Stimulated activated naive CD8-positive, alpha-beta T cell treated with anti-CD3 and anti-CD28 coated beads, Interleukin-15, Interleukin-2, amounts not matched to agents 100 ng/mL and 50 ng/mL, for 24 hours (primary cell): ENCODE measurements around the gene IGSF21.

Experiments
- H3K27ac Mint-ChIP-seq: one replicate; pipeline ENCODE4 v1.8.0; 2021; ENCODE audit warnings: mild to moderate bottlenecking, mixed read lengths
- H3K27me3 Mint-ChIP-seq: one replicate; pipeline ENCODE4 v1.8.0; 2021; ENCODE audit warnings: mixed read lengths
- H3K36me3 Mint-ChIP-seq: one replicate; pipeline ENCODE4 v1.8.0; 2021; ENCODE audit warnings: low read depth, mixed read lengths
- H3K4me1 Mint-ChIP-seq: one replicate; pipeline ENCODE4 v1.8.0; 2021; ENCODE audit warnings: low read depth, mixed read lengths
- H3K4me3 Mint-ChIP-seq: one replicate; pipeline ENCODE4 v1.8.0; 2021; ENCODE audit warnings: mild to moderate bottlenecking, mixed read lengths
- H3K9me3 Mint-ChIP-seq: one replicate; pipeline ENCODE4 v1.8.0; 2021; ENCODE audit warnings: mixed read lengths

The IGSF21 gene

DNA sequence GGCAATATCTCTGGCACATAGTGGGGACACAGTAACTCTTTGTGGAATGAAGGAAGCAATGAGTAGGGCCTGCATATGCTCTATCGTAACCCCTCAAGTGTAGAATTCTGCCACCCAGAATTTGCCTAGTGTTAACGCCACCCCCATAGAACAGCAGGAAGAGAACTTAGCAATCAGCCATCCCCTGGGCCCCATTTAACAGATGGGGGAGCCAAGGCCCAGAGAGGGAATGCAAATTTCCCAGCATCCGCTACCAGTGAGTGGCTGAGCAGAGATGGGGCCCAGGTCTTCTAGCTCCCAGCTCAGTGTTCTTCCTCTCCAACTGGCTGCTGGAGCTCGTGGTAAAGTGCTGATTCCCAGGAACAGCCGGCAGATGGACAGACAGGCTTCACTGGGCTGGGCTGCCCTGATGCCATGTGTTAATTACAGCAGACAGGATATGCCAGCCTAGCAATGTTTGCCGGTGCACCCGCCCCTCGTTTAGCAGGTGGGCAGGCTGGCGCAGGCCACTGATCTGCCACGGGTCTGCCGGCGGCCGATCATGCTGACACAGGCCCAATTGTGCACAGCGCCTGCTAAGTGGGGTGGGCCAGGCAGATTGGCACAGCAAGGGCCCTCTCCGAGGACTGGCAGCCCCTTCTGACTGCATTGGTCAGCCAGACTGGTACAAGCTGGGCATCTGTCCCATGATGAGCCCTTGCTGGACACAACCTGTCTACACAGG lies 171.9 kb downstream of the IGSF21 start:
- no peak overlapping the region for H3K4me3 Mint-ChIP-seq
- no peak overlapping the region for H3K27ac Mint-ChIP-seq
- peaks cover 27% of the 10 kb centered on the region for H3K27me3 Mint-ChIP-seq
- H3K9me3 Mint-ChIP-seq: no peaks in the 10 kb centered on the region
- H3K36me3 Mint-ChIP-seq: no peaks in the 10 kb centered on the region
- H3K4me1 Mint-ChIP-seq: no peaks in the 10 kb centered on the region

DNA sequence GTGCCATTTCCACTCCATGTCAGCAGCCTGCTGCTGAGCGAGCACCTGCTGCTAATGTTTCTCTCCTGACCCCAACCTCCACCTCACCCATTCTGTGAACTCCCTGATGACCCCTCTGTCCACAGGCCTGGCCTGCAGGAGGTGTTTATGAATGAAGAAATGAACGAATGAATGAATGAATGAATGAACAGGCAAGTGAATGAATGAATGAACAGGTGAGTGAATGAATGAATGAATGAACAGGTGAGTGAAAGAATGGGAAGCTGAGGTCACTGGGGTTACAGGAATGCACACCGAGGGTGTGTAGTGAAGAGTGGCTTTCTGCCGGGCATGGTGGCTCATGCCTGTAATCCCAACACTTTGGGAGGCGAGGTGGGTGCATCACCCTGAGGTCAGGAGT lies 173.4 kb downstream of the IGSF21 start:
- Mint-ChIP-seq H3K4me3 (no peak overlapping the region), H3K27ac (no peak overlapping the region), H3K36me3 (no peaks in the 10 kb centered on the region), H3K27me3 (peaks cover 29% of the 10 kb centered on the region), H3K4me1 (no peaks in the 10 kb centered on the region), H3K9me3 (no peaks in the 10 kb centered on the region)

DNA sequence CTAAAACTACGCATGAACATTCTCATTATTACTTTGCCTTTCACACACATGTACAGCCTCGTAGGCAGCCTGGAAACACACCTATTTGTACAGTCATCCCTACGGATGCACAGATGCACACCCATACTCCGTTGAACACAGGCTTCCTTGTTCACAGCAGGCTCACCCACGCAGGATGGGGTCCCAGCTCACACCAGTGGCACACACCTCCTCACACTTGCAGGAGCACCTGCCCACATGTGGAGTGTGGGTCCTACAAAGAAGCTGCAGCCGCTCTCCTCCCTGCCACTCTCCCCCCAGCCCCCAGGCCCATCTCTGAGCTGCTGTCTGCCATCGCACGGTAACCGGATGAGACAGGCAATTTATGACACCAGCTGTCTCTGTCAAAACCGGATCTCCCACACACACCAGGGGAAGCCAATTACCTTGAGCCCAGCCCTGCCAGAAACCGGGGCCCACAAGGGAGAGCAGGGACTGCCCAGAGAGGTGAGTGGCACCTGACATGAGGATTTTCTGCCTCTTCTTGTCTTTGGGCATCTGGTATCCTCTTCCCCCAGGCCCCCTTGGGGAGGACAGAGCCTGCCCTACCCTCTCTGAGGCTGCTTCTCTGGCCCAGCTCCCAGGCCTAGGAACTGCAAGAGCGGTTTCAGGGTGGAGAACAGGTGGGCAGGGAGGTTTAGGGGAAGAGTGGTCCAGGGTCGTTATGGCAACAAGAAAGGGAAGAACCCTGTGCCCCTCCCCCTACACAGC lies 175.4 kb downstream of the IGSF21 start:
- Mint-ChIP-seq H3K27me3 (peaks cover 28% of the 10 kb centered on the region), H3K27ac (no peak overlapping the region), H3K36me3 (no peaks in the 10 kb centered on the region), H3K4me1 (no peaks in the 10 kb centered on the region), H3K9me3 (no peaks in the 10 kb centered on the region), H3K4me3 (no peak overlapping the region)

DNA sequence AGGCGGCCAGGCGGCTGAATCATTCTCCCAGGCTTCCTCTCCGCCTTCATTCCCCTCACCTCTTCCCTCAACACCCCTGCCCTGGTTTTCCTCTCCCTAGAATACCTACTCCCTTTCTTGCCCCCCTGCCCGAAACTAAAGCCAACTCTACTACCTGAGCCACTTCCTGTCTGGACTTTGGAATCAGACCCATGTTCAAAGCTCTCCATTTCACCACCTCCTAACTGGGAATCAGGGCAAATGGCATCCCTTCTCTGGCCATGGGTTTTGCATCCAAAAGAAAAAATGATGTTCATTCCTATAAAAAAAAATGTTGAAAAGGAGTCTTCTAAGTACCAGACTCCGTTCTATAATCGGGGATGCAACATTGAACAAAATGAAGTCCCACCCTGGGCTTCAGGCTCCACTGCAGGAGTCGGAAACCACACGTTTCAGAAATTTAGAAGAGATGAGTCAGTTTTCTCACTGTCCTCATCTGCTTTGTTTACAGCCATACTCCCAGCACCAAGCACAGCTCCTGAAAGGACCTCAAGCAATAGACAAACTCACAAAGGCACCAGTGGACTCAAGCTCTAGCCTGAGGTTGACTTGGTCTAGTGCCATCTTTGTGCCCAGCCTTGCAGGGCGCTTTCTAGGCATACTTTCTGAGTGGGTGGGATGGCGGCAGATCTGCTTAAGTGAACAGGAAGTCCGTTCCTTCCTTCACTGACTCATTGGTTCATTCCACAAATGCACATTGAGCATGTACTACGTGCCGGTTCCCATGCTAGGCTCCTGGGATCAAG lies 176.2 kb downstream of the IGSF21 start:
- Mint-ChIP-seq H3K27me3 (peaks cover 28% of the 10 kb centered on the region), H3K4me3 (no peak overlapping the region), H3K36me3 (no peaks in the 10 kb centered on the region), H3K9me3 (no peaks in the 10 kb centered on the region), H3K4me1 (no peaks in the 10 kb centered on the region), H3K27ac (no peak overlapping the region)

DNA sequence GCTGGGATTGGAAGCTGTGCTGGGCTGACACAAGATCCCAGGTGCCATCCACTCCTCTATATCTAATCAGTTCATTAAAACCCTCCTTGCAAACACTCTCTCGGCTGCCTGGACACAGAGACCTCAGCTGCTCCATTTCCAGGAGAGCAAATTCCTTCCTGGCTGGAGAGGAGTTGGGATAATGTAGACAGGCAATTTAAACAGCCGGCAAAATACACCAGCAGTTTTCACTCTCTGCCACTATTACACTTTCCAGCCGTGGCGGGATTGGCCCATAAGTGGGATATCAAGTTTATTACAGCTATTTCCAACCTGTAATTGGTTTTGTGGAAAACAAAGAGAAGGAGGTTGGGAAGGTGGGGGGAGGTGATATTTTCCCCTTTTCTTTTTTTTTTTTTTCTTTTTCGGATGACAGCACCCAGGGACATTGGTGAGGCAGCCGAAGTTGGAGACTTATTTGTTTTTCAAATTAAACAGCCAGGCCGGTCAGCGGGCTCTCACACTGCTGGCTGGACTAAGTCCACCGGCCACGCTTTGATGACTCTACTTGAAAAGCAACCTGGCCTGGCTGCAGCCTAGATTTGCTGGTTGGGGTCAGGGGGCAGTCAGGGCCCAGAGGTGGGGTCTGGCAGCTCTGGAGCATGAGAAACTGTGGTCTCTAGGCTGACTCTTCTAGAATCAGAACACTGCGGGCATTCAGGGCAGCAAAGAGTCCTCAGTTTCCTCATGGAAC lies 177.4 kb downstream of the IGSF21 start:
- H3K36me3 Mint-ChIP-seq: no peaks in the 10 kb centered on the region
- no peak overlapping the region for H3K4me3 Mint-ChIP-seq
- no peak overlapping the region for H3K27ac Mint-ChIP-seq
- H3K27me3 Mint-ChIP-seq: peaks cover 25% of the 10 kb centered on the region
- no peaks in the 10 kb centered on the region for H3K9me3 Mint-ChIP-seq
- no peaks in the 10 kb centered on the region for H3K4me1 Mint-ChIP-seq

DNA sequence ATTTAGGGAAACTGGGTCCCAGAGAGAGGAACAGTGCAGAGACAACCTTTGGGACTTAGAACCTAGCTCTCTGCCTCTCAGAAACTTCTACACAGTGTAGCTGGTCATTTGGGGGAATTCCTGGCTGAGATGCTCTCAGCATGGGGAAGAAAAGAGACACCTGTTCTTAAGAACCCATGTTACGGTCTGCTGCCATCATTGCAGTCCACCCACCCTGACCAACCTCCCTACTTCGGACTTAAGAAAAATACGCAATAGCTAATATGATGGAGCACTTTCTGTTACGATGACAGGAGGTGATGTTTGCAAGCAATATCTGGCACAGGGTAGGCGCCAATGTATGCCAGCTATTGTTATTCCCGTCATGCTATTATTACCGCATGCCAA lies 177.9 kb downstream of the IGSF21 start:
- H3K4me1 Mint-ChIP-seq: no peaks in the 10 kb centered on the region
- peaks cover 25% of the 10 kb centered on the region for H3K27me3 Mint-ChIP-seq
- no peak overlapping the region for H3K4me3 Mint-ChIP-seq
- H3K36me3 Mint-ChIP-seq: no peaks in the 10 kb centered on the region
- no peaks in the 10 kb centered on the region for H3K9me3 Mint-ChIP-seq
- H3K27ac Mint-ChIP-seq: no peak overlapping the region

DNA sequence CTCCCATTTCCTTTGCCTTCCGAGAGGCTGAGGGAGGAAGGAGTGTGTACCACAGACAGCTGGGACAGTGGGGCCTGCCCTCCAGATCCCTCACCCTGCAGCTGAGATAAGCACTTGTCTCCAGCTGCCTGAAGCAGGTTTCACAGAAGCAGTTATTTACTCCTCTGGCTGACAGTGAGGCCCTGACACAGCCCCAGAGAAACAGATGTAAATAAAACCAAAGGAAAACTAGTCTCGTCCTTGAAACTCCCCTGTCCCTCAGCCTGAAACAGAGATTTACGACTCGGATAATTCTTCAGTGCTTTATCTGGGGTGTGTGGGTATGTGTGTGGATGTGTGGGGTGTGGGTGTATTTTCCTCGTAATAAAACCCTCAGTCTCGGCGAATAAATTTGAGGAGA lies 181.1 kb downstream of the IGSF21 start:
- no peak overlapping the region for H3K4me3 Mint-ChIP-seq
- H3K9me3 Mint-ChIP-seq: no peaks in the 10 kb centered on the region
- H3K27me3 Mint-ChIP-seq: peaks cover 23% of the 10 kb centered on the region
- H3K36me3 Mint-ChIP-seq: no peaks in the 10 kb centered on the region
- no peaks in the 10 kb centered on the region for H3K4me1 Mint-ChIP-seq
- no peak overlapping the region for H3K27ac Mint-ChIP-seq

DNA sequence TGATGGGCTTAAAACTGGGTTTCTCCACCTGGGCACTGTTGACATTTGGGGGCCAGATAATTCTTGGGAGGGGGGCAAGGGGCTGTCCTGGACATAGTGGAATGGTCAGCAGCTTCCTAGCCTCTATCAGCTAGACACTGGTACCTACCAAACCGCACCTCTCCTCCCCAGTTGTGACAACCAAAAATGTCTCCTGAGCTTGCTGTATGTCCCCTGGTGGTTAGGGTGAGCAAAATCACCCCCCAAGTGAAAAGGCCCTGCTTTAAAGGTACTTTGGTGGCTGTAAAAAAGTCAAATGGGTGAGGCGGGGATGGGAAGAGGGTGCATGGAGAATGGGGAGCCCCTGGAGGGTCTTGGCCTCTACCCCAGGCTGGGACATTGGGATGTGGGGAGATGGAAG lies 182.0 kb downstream of the IGSF21 start:
- Mint-ChIP-seq H3K4me1 (no peaks in the 10 kb centered on the region), H3K4me3 (no peak overlapping the region), H3K27ac (no peak overlapping the region), H3K27me3 (peaks cover 22% of the 10 kb centered on the region), H3K36me3 (no peaks in the 10 kb centered on the region), H3K9me3 (no peaks in the 10 kb centered on the region)

DNA sequence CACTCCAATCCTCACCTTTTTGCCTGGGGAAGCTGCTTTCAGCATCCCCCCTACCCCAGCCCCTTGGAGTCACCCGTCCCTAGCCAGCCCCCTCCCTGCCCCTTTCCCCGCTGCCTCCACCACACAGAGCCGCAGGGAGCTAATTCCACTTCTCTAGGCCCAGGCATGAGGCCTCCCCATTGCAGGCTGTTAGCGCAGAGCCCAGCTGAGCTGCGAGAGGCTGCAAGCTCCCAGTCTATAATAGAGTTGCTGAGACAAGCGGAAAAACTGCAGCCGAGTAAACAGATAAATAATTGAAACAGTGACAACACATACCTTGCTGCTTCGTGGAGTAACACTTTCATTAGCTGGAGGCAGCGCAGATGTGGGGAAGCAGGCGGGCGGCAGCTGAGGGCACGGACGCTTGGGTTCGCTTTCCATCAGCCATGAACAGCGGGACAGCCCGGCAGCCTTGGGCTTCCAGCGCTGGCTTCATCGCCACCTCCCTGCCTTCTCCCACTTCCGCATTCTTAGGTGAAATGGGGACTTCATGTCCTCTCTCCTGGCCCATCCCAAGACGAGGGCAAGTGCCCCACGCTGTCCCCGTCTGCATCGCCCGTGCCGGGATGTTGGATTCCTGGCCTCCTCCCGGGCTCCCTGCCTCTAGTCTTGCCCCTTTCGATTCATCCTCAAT lies 183.3 kb downstream of the IGSF21 start:
- no peak overlapping the region for H3K4me3 Mint-ChIP-seq
- no peaks in the 10 kb centered on the region for H3K4me1 Mint-ChIP-seq
- H3K36me3 Mint-ChIP-seq: no peaks in the 10 kb centered on the region
- H3K27me3 Mint-ChIP-seq: peaks cover 31% of the 10 kb centered on the region
- H3K27ac Mint-ChIP-seq: no peak overlapping the region
- no peaks in the 10 kb centered on the region for H3K9me3 Mint-ChIP-seq

DNA sequence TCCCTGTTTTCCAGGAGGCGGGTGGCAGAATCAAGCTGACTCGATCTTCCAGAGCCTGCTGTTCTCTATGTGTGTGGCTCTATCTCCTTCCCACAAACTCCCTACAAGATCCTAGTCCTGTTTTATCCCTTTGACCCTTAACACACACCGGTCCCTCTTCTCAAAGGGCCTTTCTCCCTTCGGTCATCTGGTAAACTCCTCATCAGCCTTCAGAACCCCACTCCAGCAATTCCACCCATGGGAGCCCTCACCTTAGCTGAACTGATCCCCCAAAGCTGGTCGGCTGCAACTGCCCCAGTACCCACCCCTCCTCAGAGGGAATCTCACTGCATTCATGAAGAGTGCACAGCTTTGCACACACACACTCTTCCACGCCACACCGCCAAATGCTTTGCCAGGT lies 184.9 kb downstream of the IGSF21 start:
- Mint-ChIP-seq H3K36me3 (no peaks in the 10 kb centered on the region), H3K4me3 (no peak overlapping the region), H3K27me3 (peaks cover 40% of the 10 kb centered on the region), H3K4me1 (no peaks in the 10 kb centered on the region), H3K27ac (no peak overlapping the region), H3K9me3 (no peaks in the 10 kb centered on the region)

DNA sequence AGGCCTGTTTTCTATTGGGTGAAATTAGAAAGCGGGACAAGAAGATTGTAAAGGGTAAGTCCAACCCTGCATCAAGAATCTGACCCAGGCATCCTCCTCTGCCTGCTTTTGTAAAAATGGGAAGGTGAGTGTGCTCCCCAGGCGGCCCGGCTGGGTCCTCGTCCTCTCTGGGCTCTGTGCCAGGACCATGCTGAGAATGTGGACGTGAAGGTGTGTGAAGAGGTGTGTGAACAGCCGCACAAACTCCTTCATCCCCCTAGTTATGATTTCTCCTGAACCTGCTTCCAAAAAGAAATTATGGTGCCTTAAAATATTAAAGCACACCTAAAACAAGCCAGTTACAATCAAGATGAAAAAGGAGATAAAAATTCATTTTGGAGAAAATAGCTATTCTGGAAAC lies 185.7 kb downstream of the IGSF21 start:
- peaks cover 43% of the 10 kb centered on the region for H3K27me3 Mint-ChIP-seq
- no peaks in the 10 kb centered on the region for H3K36me3 Mint-ChIP-seq
- no peaks in the 10 kb centered on the region for H3K4me1 Mint-ChIP-seq
- no peaks in the 10 kb centered on the region for H3K9me3 Mint-ChIP-seq
- no peak overlapping the region for H3K4me3 Mint-ChIP-seq
- no peak overlapping the region for H3K27ac Mint-ChIP-seq

DNA sequence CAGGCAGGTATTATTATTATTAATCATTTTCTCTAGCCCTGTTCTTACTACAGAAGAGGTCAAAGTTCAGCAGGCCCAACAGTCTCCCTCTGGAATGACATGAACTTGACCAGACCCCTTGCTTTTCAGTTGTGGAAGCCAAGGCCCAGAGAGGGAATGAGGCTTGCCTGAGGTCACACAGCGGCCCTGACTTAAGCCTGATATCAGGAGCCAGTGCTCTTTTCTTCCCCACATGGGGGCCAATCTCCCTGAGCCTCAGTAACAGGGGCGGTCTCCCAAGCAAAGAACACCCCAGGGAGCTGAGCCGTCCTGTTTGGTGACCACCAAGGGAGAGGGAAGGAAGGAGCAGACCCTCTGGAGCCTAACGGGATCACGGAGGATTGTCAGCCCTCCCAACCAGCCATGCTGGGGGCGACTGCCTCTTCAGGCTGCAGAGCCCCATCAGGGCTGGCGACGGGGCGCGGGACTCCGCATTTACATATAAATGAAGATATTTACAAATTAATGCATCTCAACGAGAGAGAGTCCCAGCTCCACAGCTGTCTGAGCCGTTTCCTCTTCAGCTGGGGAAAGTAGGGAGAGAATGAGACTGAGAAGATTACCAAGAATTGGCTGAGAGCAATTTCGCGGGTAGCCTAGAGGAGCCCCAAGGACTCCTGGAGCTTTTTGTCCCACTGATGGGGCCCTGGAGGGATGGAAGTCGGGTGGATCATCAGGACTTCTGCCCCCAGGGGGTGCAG lies 187.0 kb downstream of the IGSF21 start:
- Mint-ChIP-seq H3K36me3 (no peaks in the 10 kb centered on the region), H3K27me3 (peaks cover 53% of the 10 kb centered on the region), H3K27ac (no peak overlapping the region), H3K4me1 (no peaks in the 10 kb centered on the region), H3K4me3 (no peak overlapping the region), H3K9me3 (no peaks in the 10 kb centered on the region)

DNA sequence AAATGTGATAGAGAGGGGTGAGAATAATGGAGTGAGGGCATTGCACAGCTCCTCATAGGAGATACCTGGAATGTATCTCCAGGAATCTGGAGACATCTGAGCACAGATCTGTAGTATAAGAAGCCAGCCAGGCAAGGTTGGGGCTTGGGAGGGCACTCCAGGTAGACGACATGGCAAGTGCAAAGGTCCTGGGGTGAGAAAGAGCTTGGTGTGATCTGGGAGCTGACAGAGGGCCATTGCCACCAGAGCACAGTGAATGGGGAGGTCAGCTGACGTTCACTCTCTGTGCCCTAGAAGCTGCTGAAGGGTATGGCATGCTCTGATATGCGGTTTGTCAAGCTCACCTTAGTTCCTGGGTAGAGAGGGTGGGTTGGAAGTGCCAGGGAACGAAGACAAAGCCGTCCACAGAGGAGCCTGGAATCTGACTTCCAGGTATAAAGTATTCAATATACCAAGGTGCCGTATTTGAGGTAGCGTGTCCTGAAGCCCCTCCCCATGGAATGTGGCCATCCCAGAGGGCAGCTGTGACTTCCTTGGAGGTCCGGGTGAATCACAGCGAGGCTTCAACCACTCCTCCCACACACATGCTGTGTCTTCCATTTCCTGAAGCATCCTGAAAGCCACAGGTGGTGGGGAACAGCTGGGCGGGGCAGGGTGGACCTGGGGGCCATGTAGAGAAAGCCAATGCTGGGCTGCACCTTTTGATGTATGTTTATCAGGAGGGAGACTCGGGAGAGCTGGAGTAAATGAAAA lies 190.5 kb downstream of the IGSF21 start:
- Mint-ChIP-seq H3K4me3 (no peak overlapping the region), H3K36me3 (no peaks in the 10 kb centered on the region), H3K4me1 (no peaks in the 10 kb centered on the region), H3K27ac (no peak overlapping the region), H3K9me3 (no peaks in the 10 kb centered on the region), H3K27me3 (peaks cover 51% of the 10 kb centered on the region)
